IPS-18a (cell line): Measurements from ENCODE around the gene PLEKHA5.

Source experiments
- H3K27ac ChIP-seq: one replicate; pipeline ENCODE4 v1.5.1; 2013; ENCODE audit warnings: low read length
- H3K27me3 ChIP-seq: one replicate; pipeline ENCODE4 v1.6.1; 2013; ENCODE audit warnings: mild to moderate bottlenecking, low read length; ENCODE audit not compliant: control insufficient read depth, insufficient read depth
- H3K36me3 ChIP-seq: one replicate; pipeline ENCODE4 v1.6.1; 2013; ENCODE audit warnings: low read depth, low read length; ENCODE audit not compliant: control insufficient read depth
- H3K4me1 ChIP-seq: one replicate; pipeline ENCODE4 v1.6.1; 2013; ENCODE audit warnings: low read depth, low read length; ENCODE audit not compliant: control insufficient read depth
- H3K4me3 ChIP-seq: one replicate; pipeline ENCODE4 v1.5.1; 2013; ENCODE audit warnings: low read length
- H3K9ac ChIP-seq: one replicate; pipeline ENCODE4 v1.6.1; 2013; ENCODE audit warnings: mild to moderate bottlenecking, low read length, moderate library complexity
- H3K9me3 ChIP-seq: one replicate; pipeline ENCODE4 v1.6.1; 2013; ENCODE audit warnings: low read depth, low read length; ENCODE audit not compliant: control insufficient read depth

PLEKHA5 gene

GRCh38 chr12:19205120-19205519, 75.6 kb downstream of the PLEKHA5 start:
- H3K9ac ChIP-seq = no peak overlapping the region
- H3K27ac ChIP-seq = no peak overlapping the region
- no peaks in the 10 kb centered on the region for H3K9me3 ChIP-seq
- H3K4me3 ChIP-seq = no peak overlapping the region
- peaks cover 20% of the 10 kb centered on the region for H3K4me1 ChIP-seq
- H3K27me3 ChIP-seq = no peaks in the 10 kb centered on the region
- no peaks in the 10 kb centered on the region for H3K36me3 ChIP-seq

DNA sequence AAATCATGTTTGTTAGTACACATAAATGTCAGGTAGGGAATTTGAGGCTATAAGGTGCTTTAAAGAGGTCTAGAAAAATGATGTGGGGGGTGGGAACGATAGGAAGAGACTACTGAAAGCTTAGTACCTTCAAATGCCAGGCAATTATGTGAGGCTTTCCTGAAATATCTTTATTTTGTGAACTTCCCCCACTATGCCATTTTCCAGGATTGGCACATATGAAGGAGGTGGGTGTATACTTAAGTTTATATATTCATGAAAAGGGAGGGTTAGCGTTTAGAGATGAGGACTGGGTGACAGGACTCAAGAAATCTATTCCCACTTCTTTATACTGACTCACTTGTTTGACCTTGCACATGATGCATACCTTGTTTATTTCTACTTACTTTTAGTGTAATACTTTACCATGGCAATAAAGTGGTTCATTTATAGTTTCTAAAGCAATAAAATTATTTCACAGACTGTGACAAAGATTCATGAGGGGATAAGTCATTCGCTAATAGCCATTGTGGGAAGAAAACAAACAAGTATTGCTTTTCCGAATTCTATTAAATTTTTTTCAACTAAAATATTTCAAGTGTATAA, 77.1 kb downstream of the PLEKHA5 start:
- Histone ChIP-seq H3K9me3 (no peaks in the 10 kb centered on the region), H3K4me3 (no peak overlapping the region), H3K27me3 (no peaks in the 10 kb centered on the region), H3K4me1 (peaks cover 17% of the 10 kb centered on the region), H3K36me3 (no peaks in the 10 kb centered on the region), H3K27ac (no peak overlapping the region), H3K9ac (no peak overlapping the region)

DNA sequence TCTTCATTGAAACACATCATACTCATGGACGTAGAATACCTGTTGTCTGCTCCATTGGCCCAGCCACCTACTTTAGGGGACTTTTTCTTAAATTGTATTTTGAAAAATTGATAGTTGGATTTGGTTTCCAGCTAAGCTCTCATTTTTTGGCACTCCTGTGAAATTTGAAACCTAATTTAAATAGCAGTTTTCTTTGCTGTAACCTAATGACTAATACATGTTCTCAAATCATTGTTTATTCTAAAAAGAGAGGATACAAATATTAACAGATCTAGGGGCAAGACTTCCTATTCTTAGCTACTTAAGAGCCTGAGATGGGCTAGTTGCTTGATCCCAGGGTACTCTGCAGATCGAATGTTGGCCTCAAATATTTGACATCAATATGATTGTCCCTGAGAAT, 78.9 kb downstream of the PLEKHA5 start:
- H3K9ac ChIP-seq = no peak overlapping the region
- H3K9me3 ChIP-seq = no peaks in the 10 kb centered on the region
- H3K4me1 ChIP-seq = peaks cover 21% of the 10 kb centered on the region
- H3K27ac ChIP-seq = no peak overlapping the region
- no peaks in the 10 kb centered on the region for H3K36me3 ChIP-seq
- H3K27me3 ChIP-seq = no peaks in the 10 kb centered on the region
- no peak overlapping the region for H3K4me3 ChIP-seq

DNA sequence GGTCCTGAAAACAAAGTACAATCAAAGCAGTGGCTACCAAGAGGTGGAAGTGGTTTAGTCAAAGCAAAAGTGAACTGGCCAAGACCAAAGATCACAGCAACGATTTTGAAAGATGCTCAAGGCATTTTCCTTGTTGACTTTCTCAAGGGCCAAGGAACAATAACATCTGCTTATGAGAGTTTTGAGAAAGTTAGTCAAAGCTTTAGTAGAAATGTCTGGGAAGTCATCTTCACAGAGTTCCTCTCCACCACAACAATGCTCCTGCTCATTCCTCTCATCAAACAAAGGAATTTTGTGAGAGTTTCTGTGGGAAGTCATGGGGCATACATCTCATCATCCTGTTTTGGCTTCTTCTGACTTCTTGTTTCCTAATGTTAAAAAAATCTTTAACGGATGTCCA, 80.1 kb downstream of the PLEKHA5 start:
- no peak overlapping the region for H3K9ac ChIP-seq
- peaks cover 23% of the 10 kb centered on the region for H3K4me1 ChIP-seq
- H3K36me3 ChIP-seq = no peaks in the 10 kb centered on the region
- H3K27me3 ChIP-seq = no peaks in the 10 kb centered on the region
- H3K9me3 ChIP-seq = no peaks in the 10 kb centered on the region
- no peak overlapping the region for H3K4me3 ChIP-seq
- no peak overlapping the region for H3K27ac ChIP-seq

DNA sequence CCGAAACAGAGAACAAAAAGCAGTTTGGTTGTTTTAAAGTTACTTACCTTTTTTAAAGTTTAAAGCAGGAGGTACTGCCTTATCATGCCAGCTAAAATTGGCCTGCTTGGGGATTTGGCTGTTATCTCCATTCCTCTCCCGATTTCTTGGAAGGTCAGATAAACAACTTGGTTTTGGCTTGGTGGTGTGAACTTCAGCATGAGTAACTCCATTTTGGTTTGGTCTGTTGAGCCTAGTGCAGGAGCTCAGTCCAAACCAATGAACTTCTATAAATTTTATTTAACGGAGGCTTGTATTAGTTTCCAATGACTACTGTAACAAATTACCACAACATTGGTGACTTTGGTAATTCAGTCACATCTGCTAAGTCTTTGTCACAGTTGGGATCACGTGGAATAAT, 82.3 kb downstream of the PLEKHA5 start:
- no peak overlapping the region for H3K27ac ChIP-seq
- no peaks in the 10 kb centered on the region for H3K27me3 ChIP-seq
- peaks cover 19% of the 10 kb centered on the region for H3K4me1 ChIP-seq

DNA sequence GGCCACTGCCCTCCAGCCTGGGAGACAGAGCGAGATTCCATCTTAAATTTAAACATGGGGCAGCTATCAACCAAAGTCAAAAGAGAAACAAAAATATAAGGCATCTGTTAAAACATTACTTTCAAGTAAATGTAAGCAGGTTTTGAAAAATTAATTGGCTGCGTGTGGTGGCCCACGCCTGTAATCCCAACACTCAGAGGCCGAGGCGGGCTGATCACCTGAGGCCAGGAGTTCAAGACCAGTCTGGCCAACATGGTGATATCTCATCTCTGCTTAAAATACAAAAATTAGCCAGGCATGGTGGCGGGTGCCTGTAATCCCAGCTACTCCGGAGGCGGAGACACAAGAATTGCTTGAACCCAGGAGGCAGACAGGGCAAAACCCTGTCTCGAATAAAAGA, 82.7 kb downstream of the PLEKHA5 start:
- no peak overlapping the region for H3K4me3 ChIP-seq
- no peak overlapping the region for H3K9ac ChIP-seq
- no peaks in the 10 kb centered on the region for H3K36me3 ChIP-seq
- H3K9me3 ChIP-seq = no peaks in the 10 kb centered on the region
- peaks cover 19% of the 10 kb centered on the region for H3K4me1 ChIP-seq
- H3K27me3 ChIP-seq = no peaks in the 10 kb centered on the region
- no peak overlapping the region for H3K27ac ChIP-seq

More for the DNA sequence above, 82.3 kb downstream of the PLEKHA5 start:
- Histone ChIP-seq H3K36me3 (no peaks in the 10 kb centered on the region), H3K4me3 (no peak overlapping the region), H3K9me3 (no peaks in the 10 kb centered on the region), H3K9ac (no peak overlapping the region)

DNA sequence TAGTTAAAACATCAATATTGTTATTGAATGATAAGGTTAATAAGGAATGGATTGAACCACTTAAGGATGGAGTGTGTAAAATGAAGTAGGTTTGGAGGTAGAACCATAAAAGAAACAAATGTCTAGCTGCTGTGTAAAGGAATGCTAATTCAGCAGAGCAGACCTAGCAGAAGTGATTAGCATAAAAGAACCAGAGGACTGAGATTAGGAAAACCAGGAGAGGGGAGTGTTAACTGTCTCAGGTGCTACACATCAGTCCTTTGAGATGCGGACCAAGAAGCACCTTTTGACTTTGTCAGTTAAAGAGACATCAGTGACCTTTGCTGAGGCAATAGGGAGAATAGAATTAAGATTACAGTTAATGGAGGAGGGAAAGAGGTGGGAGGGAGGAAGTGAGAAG, 84.5 kb downstream of the PLEKHA5 start:
- peaks cover 25% of the 10 kb centered on the region for H3K4me1 ChIP-seq
- no peak overlapping the region for H3K4me3 ChIP-seq
- no peaks in the 10 kb centered on the region for H3K27me3 ChIP-seq
- H3K27ac ChIP-seq = no peak overlapping the region
- H3K36me3 ChIP-seq = no peaks in the 10 kb centered on the region
- H3K9me3 ChIP-seq = no peaks in the 10 kb centered on the region
- H3K9ac ChIP-seq = no peak overlapping the region

DNA sequence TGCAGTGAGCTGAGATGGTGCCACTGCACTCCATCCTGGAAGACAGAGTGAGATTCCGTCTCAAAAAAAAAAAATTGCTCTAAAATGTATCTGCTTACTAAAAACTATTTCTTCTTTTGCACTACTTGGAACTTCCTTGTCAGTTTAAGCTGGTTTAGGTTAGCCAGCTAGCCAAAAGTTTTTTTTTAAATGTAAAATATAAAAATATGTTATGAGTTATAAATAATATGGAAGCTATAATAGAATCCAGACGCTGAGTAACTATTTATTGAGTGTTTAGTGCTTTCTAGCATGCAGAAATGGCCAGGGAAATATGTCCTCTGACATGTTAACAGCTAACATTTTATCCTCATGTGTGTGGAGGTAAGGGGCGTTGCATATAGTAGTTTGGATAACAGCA, 85.6 kb downstream of the PLEKHA5 start:
- no peaks in the 10 kb centered on the region for H3K27me3 ChIP-seq
- no peak overlapping the region for H3K9ac ChIP-seq
- H3K4me3 ChIP-seq = no peak overlapping the region
- H3K27ac ChIP-seq = no peak overlapping the region
- peaks cover 25% of the 10 kb centered on the region for H3K4me1 ChIP-seq
- H3K9me3 ChIP-seq = no peaks in the 10 kb centered on the region
- H3K36me3 ChIP-seq = no peaks in the 10 kb centered on the region

- Histone ChIP-seq H3K4me1 (peaks cover 25% of the 10 kb centered on the region), H3K36me3 (no peaks in the 10 kb centered on the region), H3K4me3 (no peak overlapping the region)
Measured at GRCh38 chr12:19217446-19217845, 87.9 kb downstream of the PLEKHA5 start.

GRCh38 chr12:19220205-19220604, 90.7 kb downstream of the PLEKHA5 start:
- Histone ChIP-seq H3K9me3 (no peaks in the 10 kb centered on the region), H3K27me3 (no peaks in the 10 kb centered on the region), H3K27ac (no peak overlapping the region), H3K4me3 (no peak overlapping the region), H3K36me3 (no peaks in the 10 kb centered on the region), H3K4me1 (peaks cover 6% of the 10 kb centered on the region), H3K9ac (no peak overlapping the region)

More at GRCh38 chr12:19217446-19217845, 87.9 kb downstream of the PLEKHA5 start:
- Histone ChIP-seq H3K27ac (no peak overlapping the region), H3K9ac (no peak overlapping the region), H3K9me3 (no peaks in the 10 kb centered on the region), H3K27me3 (no peaks in the 10 kb centered on the region)

DNA sequence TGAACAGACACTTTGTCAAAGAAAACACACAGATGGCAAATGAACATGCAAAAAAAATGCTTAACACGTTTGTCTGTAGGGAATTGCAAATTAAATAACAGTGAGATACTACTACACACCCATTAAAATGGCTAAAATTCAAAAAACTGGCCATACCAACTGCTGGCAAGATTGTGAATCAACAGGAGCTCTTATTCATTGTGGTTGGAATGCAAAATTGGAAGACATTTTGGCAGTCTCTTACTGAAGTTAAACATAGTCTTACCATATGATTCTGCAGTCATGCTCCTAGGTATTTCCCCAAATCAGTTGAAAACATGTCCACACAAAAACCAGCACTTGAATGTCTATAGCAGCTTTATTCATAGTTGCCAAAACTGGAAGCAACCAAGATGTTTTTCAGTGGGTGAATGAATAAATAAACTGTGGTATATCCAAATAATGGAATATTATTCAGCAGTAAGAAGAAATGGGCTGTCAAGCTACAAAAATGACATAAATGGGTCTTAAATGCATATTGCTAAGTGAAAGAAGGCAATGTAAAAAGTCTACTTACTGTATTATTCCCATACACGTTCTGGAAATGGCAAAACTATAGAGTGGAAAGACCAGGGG, 91.4 kb downstream of the PLEKHA5 start:
- Histone ChIP-seq H3K36me3 (no peaks in the 10 kb centered on the region), H3K9ac (no peak overlapping the region), H3K4me1 (peaks cover 6% of the 10 kb centered on the region), H3K27ac (no peak overlapping the region), H3K27me3 (no peaks in the 10 kb centered on the region), H3K4me3 (no peak overlapping the region), H3K9me3 (no peaks in the 10 kb centered on the region)

GRCh38 chr12:19222558-19222957, 93.0 kb downstream of the PLEKHA5 start:
- Histone ChIP-seq H3K9me3 (no peaks in the 10 kb centered on the region), H3K4me1 (peaks cover 18% of the 10 kb centered on the region), H3K9ac (no peak overlapping the region), H3K27me3 (no peaks in the 10 kb centered on the region), H3K27ac (no peak overlapping the region), H3K4me3 (no peak overlapping the region), H3K36me3 (no peaks in the 10 kb centered on the region)
